NT2/D1 (cell line): ENCODE data around the gene CETN3.
"Not testable (repeated sequence)": the region's sequence is repeated elsewhere in the genome, so short reads cannot be mapped to it uniquely, and the experiment has no call there.

Experiments
- DNase-seq: peaks from one replicate; pipeline ENCODE4 v3.0.0-alpha.2; 2011; ENCODE audit warnings: low read depth, low spot score
- H3K27me3 ChIP-seq: 2 replicates; pipeline ENCODE4 v1.6.0; 2011; ENCODE audit warnings: mild to moderate bottlenecking; ENCODE audit not compliant: insufficient read length, insufficient read depth
- H3K36me3 ChIP-seq: 2 replicates; pipeline ENCODE4 v1.6.1; 2011; ENCODE audit warnings: mild to moderate bottlenecking, low read length, mixed read lengths; ENCODE audit not compliant: insufficient read depth, insufficient read length
- H3K4me1 ChIP-seq: 2 replicates; pipeline ENCODE4 v1.5.1; 2011; ENCODE audit not compliant: insufficient read depth, insufficient read length
- H3K4me3 ChIP-seq: 2 replicates; pipeline ENCODE4 v1.5.1; 2011; ENCODE audit warnings: low read depth; ENCODE audit not compliant: insufficient read length
- H3K9ac ChIP-seq: 2 replicates; pipeline ENCODE4 v1.6.0; 2011; ENCODE audit warnings: low read depth; ENCODE audit not compliant: insufficient read length
- H3K9me3 ChIP-seq: 2 replicates; pipeline ENCODE4 v1.5.1; 2011; ENCODE audit warnings: mild to moderate bottlenecking, low read length; ENCODE audit not compliant: insufficient read depth
- SUZ12 ChIP-seq: IDR thresholded peaks from 2 replicates; pipeline ENCODE4 v1.6.1; 2011; ENCODE audit not compliant: insufficient read length, insufficient read depth; ENCODE audit errors: extremely low read depth
- YY1 ChIP-seq: IDR thresholded peaks from 2 replicates; pipeline ENCODE4 v1.6.1; 2011; ENCODE audit not compliant: insufficient read length, insufficient read depth
- ZNF274 ChIP-seq: IDR thresholded peaks from 2 replicates; pipeline ENCODE4 v1.6.1; 2011; ENCODE audit warnings: mild to moderate bottlenecking, low read depth, low read length

The CETN3 gene

DNA sequence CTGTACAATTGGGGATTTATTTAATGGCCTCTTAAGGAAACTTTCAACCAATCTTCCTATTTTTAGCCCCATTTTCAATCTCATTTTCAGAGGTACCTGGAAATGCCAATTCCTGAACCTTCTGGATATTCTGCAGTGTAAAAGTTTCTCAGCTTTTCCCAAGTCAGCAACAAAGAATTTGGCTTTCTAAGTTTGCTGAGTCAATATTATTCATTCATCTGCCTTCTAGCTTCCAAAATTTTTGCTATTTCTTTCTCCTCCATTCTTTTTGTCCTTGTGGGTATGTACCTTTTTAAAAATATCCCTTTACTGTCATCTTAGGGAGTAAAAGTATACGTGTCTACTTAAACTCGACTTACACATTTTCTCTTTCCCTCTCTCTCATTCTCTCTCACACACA is 25.7 kb downstream of the CETN3 start:
- Histone ChIP-seq H3K4me1 (no peaks in the 10 kb centered on the region), H3K36me3 (no peaks in the 10 kb centered on the region), H3K9me3 (no peaks in the 10 kb centered on the region), H3K27me3 (no peaks in the 10 kb centered on the region), H3K4me3 (no peak overlapping the region), H3K9ac (no peak overlapping the region)
- no peak for DNase-seq
- TF ChIP-seq YY1 (no peak), ZNF274 (no peak), SUZ12 (no peak)

DNA sequence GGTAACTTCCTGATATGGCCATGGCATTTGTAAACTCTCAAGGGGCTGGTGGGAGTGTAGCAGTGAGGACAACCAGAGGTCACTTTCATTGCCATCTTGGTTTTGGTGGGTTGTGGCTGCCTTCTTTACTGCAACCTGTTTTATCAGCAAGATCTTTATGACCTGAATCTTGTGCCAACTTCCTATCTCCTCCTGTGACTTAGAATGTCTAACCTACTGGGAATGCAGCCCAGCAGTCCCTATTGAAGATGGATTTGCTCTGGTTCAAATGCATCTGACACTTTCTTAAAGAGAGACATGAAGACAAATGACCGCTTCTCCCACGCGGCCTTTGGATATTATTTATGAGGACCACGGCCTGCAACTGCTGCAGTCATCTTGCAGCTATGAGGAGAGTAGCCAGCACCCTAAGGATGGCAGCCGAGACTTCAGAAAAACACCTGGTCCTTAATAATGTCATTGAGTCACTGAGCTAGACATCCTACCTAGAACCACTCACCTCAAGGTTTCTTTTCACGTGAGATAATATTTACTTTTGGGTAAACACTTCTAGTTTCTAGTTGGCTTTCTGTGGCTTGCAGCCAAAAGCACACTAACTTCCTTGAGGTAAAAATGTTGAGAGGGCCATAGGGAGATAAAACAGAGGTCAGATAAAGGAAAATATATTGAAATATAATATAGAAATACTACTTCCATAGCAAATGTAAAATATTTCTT is 28.2 kb downstream of the CETN3 start:
- no peak for DNase-seq
- no peaks in the 10 kb centered on the region for H3K4me1 ChIP-seq
- no peak overlapping the region for H3K9ac ChIP-seq
- no peaks in the 10 kb centered on the region for H3K9me3 ChIP-seq
- no peaks in the 10 kb centered on the region for H3K27me3 ChIP-seq
- H3K36me3 ChIP-seq, result no peaks in the 10 kb centered on the region
- no peak for TF ChIP-seq SUZ12
- TF ChIP-seq YY1, result no peak
- TF ChIP-seq ZNF274, result no peak
- no peak overlapping the region for H3K4me3 ChIP-seq

DNA sequence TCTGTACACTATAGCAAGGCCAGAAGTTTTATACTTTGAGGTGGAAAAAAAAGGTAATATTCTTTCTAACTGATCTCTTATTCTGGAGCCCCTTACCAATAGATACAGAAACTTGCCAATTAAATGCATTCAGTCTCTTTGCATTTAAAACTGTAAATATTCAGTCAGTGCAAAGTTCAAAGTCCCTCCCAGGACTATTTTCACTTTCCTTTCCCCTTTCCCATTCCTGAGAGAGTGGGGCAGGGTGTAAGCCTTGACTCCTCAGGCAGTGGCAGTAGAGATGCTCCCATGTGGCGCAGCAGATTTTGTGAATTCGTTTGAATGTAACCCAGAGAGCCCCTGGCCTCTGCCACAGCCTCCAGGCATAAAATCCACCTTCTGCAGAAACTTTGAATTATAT is 29.9 kb downstream of the CETN3 start:
- Histone ChIP-seq H3K36me3 (no peaks in the 10 kb centered on the region), H3K4me3 (no peak overlapping the region)

DNA sequence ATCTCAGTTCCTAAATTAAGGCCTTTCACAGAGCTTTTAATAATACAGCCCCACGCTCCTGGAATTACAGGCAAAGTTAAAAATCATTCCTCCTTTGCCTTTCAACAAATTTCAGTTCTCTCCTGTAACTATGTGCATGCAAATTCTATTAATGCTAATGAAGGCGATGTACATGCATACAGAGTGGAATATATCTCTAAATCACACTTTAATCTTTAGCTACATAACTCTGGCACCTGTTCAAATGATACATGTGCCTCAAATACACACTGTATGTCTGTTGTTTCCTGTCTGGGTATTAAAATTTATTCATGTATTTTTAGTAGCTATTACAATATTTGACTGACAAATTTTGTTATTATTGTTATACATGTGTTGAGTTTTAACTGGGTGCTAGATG is 30.8 kb downstream of the CETN3 start:
- Histone ChIP-seq H3K4me1 (no peaks in the 10 kb centered on the region), H3K4me3 (no peak overlapping the region), H3K36me3 (no peaks in the 10 kb centered on the region), H3K9ac (no peak overlapping the region), H3K27me3 (no peaks in the 10 kb centered on the region), H3K9me3 (no peaks in the 10 kb centered on the region)
- DNase-seq, result no peak
- TF ChIP-seq SUZ12, result no peak
- TF ChIP-seq ZNF274, result no peak
- TF ChIP-seq YY1, result no peak

More for the DNA sequence above, 29.9 kb downstream of the CETN3 start:
- Histone ChIP-seq H3K4me1 (no peaks in the 10 kb centered on the region), H3K9me3 (no peaks in the 10 kb centered on the region), H3K9ac (no peak overlapping the region), H3K27me3 (no peaks in the 10 kb centered on the region)
- TF ChIP-seq YY1, result no peak
- TF ChIP-seq SUZ12, result no peak
- TF ChIP-seq ZNF274, result no peak
- no peak for DNase-seq

DNA sequence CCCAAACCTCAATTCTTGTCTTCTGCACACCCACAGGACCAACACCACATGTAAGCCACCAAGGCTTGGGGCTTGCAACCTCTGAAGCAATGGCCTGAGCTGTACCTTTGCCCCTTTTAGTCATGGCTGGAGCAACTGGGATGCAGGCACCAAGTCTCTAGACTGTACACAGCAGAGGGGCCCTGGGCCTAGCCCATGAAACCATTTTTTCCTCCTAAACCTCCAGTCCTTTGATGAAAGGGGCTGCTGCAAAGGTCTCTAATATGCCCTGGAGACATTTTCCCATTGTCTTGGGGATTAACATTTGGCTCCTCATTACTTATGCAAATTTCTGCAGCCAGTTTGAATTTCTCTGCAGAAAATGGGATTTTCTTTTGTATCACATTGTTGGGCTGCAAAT is 38.3 kb downstream of the CETN3 start:
- H3K4me1 ChIP-seq, H3K4me3 ChIP-seq, H3K27me3 ChIP-seq, H3K36me3 ChIP-seq, H3K9ac ChIP-seq, DNase-seq: not testable (repeated sequence)
- peaks cover 25% of the 10 kb centered on the region; the same call in 1 of the 2 replicates for H3K9me3 ChIP-seq

DNA sequence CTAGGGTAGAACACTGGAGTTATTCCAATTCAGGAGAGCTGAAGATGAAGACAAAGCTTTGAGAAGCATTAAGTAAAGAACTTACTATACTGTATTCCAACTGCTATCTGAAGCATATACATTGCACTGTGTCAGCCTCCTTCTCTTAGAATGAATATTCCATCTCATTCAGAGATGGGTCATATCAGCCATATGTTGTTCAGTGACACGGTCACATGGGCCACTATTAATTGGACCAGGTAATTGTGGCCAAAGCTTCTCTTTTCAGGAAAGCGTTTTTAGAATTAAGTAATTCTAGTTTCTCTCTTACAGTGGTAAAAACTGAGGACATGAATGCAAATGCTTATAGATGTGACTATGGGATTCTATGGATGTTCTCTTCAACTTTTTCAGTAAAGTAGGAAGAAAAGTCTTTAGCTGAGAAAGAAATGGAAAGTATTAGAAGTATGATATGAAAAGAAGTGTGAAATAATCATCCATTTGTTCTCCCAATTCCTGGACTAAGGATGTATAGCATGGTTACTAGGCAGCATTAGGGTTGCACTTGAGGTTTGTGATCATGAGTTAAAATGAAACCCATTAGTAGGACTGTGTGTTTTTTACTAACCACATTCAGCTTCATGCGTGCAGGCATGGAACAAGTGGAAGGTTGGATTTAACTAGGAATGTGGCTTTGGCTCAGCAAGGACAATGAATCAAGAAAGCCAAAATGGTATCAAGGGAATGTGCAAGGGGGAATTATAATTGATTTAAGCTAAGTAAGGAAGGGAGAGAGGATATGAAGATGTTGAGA is 40.9 kb downstream of the CETN3 start:
- TF ChIP-seq SUZ12 (no peak), ZNF274 (no peak), YY1 (no peak)
- no peaks in the 10 kb centered on the region for H3K27me3 ChIP-seq
- no peaks in the 10 kb centered on the region for H3K36me3 ChIP-seq
- H3K4me3 ChIP-seq, result no peak overlapping the region
- peaks cover 28% of the 10 kb centered on the region; the same call in 1 of the 2 replicates for H3K9me3 ChIP-seq
- no peak for DNase-seq
- no peak overlapping the region for H3K9ac ChIP-seq
- no peaks in the 10 kb centered on the region for H3K4me1 ChIP-seq

DNA sequence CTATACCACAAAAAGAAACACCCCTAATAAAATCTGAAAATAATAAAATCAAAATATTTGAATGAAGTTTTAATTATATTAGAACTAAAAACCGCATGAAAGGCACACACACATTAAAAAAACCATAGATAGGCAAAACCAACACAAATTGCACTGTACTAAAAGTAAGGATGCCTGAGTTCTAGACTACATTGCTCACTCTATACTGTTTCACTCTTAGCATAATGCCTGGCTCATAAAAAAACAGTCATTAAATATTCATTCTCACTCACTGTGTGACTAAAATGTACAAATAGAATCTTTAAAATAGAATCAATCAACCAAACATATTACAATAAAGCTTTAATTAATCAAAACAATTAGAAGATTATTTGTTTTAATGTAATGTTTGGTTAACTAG is 41.7 kb downstream of the CETN3 start:
- Histone ChIP-seq H3K27me3 (no peaks in the 10 kb centered on the region), H3K4me1 (no peaks in the 10 kb centered on the region), H3K4me3 (no peak overlapping the region), H3K9ac (no peak overlapping the region), H3K9me3 (peaks cover 28% of the 10 kb centered on the region; the same call in 1 of the 2 replicates), H3K36me3 (no peaks in the 10 kb centered on the region)
- DNase-seq, result no peak
- no peak for TF ChIP-seq ZNF274
- no peak for TF ChIP-seq YY1
